SHP77 (cell line): ENCODE data around the gene VPREB3.
A peak's percentile ranks its signal among the peaks of the same experiment; 100 is the strongest.

ENCODE experiments used
- DNase-seq, 2 experiments: peaks; one replicate each; lab custom pipeline; 2025; lab: John Stamatoyannopoulos, UW

The VPREB3 gene

GRCh38 chr22:23782703-23783102 is 28.5 kb upstream of the VPREB3 start:
- no peak for DNase-seq

- DNase-seq, result no peak
These were observed 28.0 kb upstream of the VPREB3 start for GRCh38 chr22:23782252-23782651.

- no peak for DNase-seq
These were observed 27.4 kb upstream of the VPREB3 start for GRCh38 chr22:23781511-23782183.

- no peak for DNase-seq
These were observed 26.8 kb upstream of the VPREB3 start for GRCh38 chr22:23781065-23781464.

- no peak for DNase-seq
These were observed 26.0 kb upstream of the VPREB3 start for GRCh38 chr22:23780146-23780748.

- DNase-seq, result no peak
These were observed 25.5 kb upstream of the VPREB3 start for GRCh38 chr22:23779731-23780130.

GRCh38 chr22:23779083-23779482 is 24.9 kb upstream of the VPREB3 start:
- no peak for DNase-seq

GRCh38 chr22:23778577-23778900 is 24.3 kb upstream of the VPREB3 start:
- no peak for DNase-seq

- DNase-seq, result no peak
These were observed 23.8 kb upstream of the VPREB3 start for GRCh38 chr22:23777776-23778576.

- DNase-seq, result no peak
These were observed 21.7 kb upstream of the VPREB3 start for GRCh38 chr22:23775779-23776375.

- DNase-seq, result no peak
These were observed 20.8 kb upstream of the VPREB3 start for GRCh38 chr22:23774922-23775436.

GRCh38 chr22:23774114-23774921 is 20.1 kb upstream of the VPREB3 start:
- DNase-seq, result no peak

- no peak for DNase-seq
These were observed 19.4 kb upstream of the VPREB3 start for GRCh38 chr22:23773483-23774113.

GRCh38 chr22:23772649-23773473 is 18.6 kb upstream of the VPREB3 start, which contains the start of gene MMP11:
TSS of gene MMP11 (plus strand) at chr22:23772849. CDS start at chr22:23772871, 22 bp downstream.
- DNase-seq, result peak in 1 of 2 experiments; percentile 26

GRCh38 chr22:23772315-23772648 is 18.1 kb upstream of the VPREB3 start:
- no peak for DNase-seq

- peak; percentile 50 to 60 for DNase-seq
These were observed 15.2 kb upstream of the VPREB3 start for GRCh38 chr22:23769321-23769965.

GRCh38 chr22:23767673-23768548 is 13.7 kb upstream of the VPREB3 start, which contains the start of gene CHCHD10:
TSS of gene CHCHD10 (minus strand) at chr22:23767972. CDS start at chr22:23767874, 98 bp downstream.
- DNase-seq, result peak; percentile 77 to 80

GRCh38 chr22:23767303-23767672 is 13.1 kb upstream of the VPREB3 start:
- DNase-seq, result no peak
